A673 (cell line): Measurements from ENCODE around the gene EFNA2. TPM values are rescaled to one million over a fixed set of nuclear protein-coding genes. Genes with fewer than 3 reads are reported as not detected.
"Not testable (repeated sequence)": the region's sequence is repeated elsewhere in the genome, so short reads cannot be mapped to it uniquely, and the experiment has no call there.

Experiments used
- BruUV-seq: library from RNA; stranded (reverse); fragments of 400-500 nt; replicated peaks from 2 replicates; lab custom pipeline; 2021; lab: Mats Ljungman, UMichigan
- CTCF ChIA-PET: fragments of 300-600 bp; sonication (Branson Sonifier 250); formaldehyde crosslinking; loops from one replicate; lab custom pipeline; 2022; ENCODE audit warnings: antibody characterized with exemption; lab: Charles Lee
- POLR2A ChIA-PET: fragments of 300-600 bp; sonication (Branson Sonifier 250); formaldehyde crosslinking; loops from one replicate; lab custom pipeline; 2022; ENCODE audit warnings: antibody characterized with exemption; ENCODE audit not compliant: low non-redundant PET; lab: Charles Lee
- DNase-seq: peaks from one replicate; pipeline ENCODE4 v3.0.0-alpha.2; 2015; ENCODE audit warnings: low spot score
- H3K27ac ChIP-seq: fragments of 200-600 bp; sonication (generic); 2 replicates; pipeline ENCODE4 v1.5.1; 2016; ENCODE audit warnings: mixed run types, low read depth, mild to moderate bottlenecking, mixed read lengths, antibody characterized with exemption, low read length; ENCODE audit not compliant: poor library complexity, severe bottlenecking
- H3K27me3 ChIP-seq: fragments of 200-600 bp; sonication (generic); replicated peaks from 2 replicates; pipeline ENCODE4 v1.6.1; 2017; ENCODE audit warnings: mixed run types, low read depth, mild to moderate bottlenecking, mixed read lengths, antibody characterized with exemption, low read length; ENCODE audit not compliant: insufficient read depth, poor library complexity
- H3K36me3 ChIP-seq: fragments of 200-600 bp; sonication (generic); 2 replicates; pipeline ENCODE4 v1.6.1; 2016; ENCODE audit warnings: mixed run types, mild to moderate bottlenecking, mixed read lengths, antibody characterized with exemption, low read length; ENCODE audit not compliant: insufficient read depth, poor library complexity, severe bottlenecking
- H3K4me1 ChIP-seq: fragments of 200-600 bp; sonication (generic); 2 replicates; pipeline ENCODE4 v1.6.1; 2017; ENCODE audit warnings: mixed run types, mild to moderate bottlenecking, mixed read lengths, antibody characterized with exemption, low read length; ENCODE audit not compliant: insufficient read depth, poor library complexity, severe bottlenecking
- H3K4me3 ChIP-seq: fragments of 200-600 bp; sonication (generic); 2 replicates; pipeline ENCODE4 v1.5.1; 2016; ENCODE audit warnings: low read depth, mixed run types, mild to moderate bottlenecking, mixed read lengths, low read length; ENCODE audit not compliant: poor library complexity, severe bottlenecking
- H3K9me3 ChIP-seq: fragments of 200-600 bp; sonication (generic); 2 replicates; pipeline ENCODE4 v1.6.1; 2016; ENCODE audit warnings: mixed run types, low read depth, mild to moderate bottlenecking, mixed read lengths, antibody characterized with exemption, low read length; ENCODE audit not compliant: poor library complexity, severe bottlenecking
- EZH2 ChIP-seq: fragments of 200-600 bp; sonication (generic); IDR thresholded peaks from 2 replicates; pipeline ENCODE4 v1.6.1; 2017; ENCODE audit warnings: borderline replicate concordance, low read depth, mild to moderate bottlenecking, mixed read lengths, antibody characterized with exemption, low read length; ENCODE audit not compliant: poor library complexity, severe bottlenecking
- intact Hi-C: fragments of 100-400 bp; cut with micrococcal nuclease; formaldehyde crosslinking; loops from one replicate; pipeline ENCODE4 v1.10.0; 2022; ENCODE audit not compliant: unreplicated experiment
- total RNA-seq: library from RNA; stranded (reverse); gene quantifications from 2 replicates; pipeline ENCODE4 v1.2.3, GENCODE V29; 2021
- TF ChIP-seq, protein P1 (sequence below): fragments of 300-800, 200-600 bp; sonication (generic); conservative IDR thresholded peaks from 2 replicates; pipeline ENCODE4 v1.5.1; 2017; ENCODE audit warnings: low read depth, mild to moderate bottlenecking, antibody characterized with exemption, low read length, moderate library complexity, mixed read lengths

Gene EFNA2
- total RNA-seq, 1 experiment from 2014 or later, result 0.64 TPM

DNA sequence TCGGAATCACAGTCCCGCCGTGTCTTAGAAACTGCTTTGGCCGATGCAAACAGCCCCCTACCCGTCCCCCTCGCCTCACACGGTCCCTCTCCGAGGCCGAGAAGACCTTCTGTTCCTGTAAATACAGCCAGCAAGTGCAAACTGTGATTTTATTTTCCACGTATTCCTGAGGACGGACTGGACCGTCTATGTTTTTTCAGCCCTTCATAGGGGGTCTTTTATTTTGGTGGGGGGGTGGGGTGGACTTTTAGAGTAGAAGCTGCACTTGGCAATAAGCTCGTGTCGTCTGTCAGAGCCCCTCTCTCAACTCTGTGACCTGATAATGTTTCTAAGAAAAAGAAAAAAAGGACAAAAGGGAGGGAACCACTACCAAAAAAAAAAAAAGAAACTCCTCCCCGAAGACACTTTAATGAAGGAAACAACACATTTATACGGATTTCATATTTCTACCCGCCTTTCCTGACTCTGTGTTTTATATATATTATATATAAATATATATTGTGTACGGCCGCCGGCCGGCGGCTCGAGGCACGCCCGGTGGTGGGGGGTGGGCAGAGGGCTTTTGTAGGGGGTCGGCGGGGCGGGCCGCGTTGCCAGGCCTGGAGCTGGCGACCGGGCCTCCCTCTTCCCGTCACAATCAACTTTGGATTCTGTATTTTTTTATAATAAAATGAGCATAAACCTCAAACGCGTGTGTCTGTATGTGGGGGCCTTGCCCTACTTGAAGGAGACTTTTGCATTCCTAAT is 15.2 kb downstream of the EFNA2 start:
- no peaks in the 10 kb centered on the region for H3K27me3 ChIP-seq
- H3K9me3 ChIP-seq, result no peaks in the 10 kb centered on the region
- ChIA-PET POLR2A (interaction anchor here (0.8 kb wide), 1 partner anchor 529 kb away, joined by 10 read pairs; no protein-coding TSS in a partner anchor), CTCF (no interaction called here)
- no peak overlapping the region for H3K4me3 ChIP-seq
- intact Hi-C loops, result no loop called here
- TF ChIP-seq EZH2, result no peak
- TF ChIP-seq, protein P1, sequence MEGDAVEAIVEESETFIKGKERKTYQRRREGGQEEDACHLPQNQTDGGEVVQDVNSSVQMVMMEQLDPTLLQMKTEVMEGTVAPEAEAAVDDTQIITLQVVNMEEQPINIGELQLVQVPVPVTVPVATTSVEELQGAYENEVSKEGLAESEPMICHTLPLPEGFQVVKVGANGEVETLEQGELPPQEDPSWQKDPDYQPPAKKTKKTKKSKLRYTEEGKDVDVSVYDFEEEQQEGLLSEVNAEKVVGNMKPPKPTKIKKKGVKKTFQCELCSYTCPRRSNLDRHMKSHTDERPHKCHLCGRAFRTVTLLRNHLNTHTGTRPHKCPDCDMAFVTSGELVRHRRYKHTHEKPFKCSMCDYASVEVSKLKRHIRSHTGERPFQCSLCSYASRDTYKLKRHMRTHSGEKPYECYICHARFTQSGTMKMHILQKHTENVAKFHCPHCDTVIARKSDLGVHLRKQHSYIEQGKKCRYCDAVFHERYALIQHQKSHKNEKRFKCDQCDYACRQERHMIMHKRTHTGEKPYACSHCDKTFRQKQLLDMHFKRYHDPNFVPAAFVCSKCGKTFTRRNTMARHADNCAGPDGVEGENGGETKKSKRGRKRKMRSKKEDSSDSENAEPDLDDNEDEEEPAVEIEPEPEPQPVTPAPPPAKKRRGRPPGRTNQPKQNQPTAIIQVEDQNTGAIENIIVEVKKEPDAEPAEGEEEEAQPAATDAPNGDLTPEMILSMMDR, result no peak
- H3K27ac ChIP-seq, result no peak overlapping the region
- no peaks in the 10 kb centered on the region for H3K4me1 ChIP-seq
- DNase-seq, result no peak
- H3K36me3 ChIP-seq, result no peaks in the 10 kb centered on the region
- no TSS peak for BruUV-seq

DNA sequence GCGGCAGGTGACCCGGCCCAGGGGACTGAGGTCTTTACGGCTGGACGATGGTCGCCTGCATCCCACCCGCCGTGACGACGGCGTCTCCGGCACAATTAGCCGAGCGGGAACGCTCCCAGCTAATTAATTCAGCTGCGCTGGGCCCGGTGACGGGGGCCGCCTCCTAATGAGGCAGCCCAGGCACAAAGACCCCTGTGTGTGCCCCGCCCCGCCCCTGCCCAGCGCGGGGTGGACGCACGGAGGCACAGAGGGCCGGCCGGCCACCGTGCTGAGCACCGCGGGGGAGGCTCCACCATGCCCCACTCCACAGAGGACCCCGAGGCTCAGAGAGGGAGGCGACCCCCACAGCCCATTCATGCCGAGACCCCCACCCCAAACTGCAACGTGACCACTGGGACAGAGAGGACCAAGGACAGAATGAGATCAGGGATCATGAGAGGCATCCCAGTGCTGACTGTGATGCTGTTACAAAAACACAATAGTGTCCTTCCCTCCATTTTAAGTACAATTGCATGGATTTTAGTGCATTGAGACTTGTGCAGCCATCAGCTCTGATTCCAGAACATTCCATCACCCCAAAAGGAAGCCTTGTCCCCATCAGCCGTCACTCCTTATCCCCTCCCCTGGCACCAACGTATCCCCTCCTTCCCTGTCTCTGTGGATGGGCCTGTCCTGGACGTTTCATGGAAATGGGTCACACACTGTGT is 17.0 kb downstream of the EFNA2 start:
- H3K9me3 ChIP-seq, result no peaks in the 10 kb centered on the region
- intact Hi-C loops, result no loop called here
- no peaks in the 10 kb centered on the region for H3K36me3 ChIP-seq
- TF ChIP-seq, protein P1, result no peak
- no peak for TF ChIP-seq EZH2
- no peak overlapping the region for H3K4me3 ChIP-seq
- H3K27me3 ChIP-seq, result no peaks in the 10 kb centered on the region
- no peaks in the 10 kb centered on the region for H3K4me1 ChIP-seq
- DNase-seq, result no peak
- no peak overlapping the region for H3K27ac ChIP-seq
- BruUV-seq, result no TSS peak
- CTCF ChIA-PET, result no interaction called here
- POLR2A ChIA-PET, result no interaction called here

DNA sequence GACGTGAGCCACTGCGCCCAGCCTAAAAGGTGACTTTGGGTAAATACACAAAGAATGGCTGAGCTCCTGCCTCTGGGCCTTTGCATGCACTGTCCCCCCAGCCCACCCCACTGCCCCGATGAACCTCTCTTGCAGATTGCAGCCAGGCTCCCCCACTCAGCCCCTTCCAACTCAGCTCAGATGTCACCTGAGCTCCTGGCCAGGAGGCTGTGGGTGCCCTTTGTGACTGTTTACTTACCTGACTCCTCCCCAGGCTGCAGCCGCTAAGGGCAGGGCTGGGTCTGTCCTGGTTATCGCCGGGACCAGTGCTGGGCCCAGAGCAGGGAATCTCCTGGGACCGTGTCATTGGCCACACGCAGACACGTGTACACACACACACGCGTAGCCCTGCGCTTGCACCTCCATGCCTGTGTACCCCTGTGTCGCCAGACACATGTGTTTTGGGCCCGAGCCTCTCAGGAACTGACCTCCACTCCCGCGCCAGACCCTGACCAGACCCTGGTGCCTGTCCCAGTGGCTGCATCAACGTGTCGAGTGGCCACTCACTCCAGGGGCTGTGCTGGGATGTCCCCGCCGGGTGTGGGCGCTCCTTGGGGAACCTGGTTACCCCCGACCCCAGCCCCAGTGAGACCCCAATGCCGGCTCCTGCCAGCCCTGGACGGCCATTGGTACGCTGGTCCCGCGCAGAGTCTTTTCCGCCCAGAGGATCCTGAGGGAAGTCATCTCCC is 18.7 kb downstream of the EFNA2 start:
- no peaks in the 10 kb centered on the region for H3K27me3 ChIP-seq
- ChIA-PET CTCF (no interaction called here), POLR2A (no interaction called here)
- H3K27ac ChIP-seq, result no peak overlapping the region
- no peaks in the 10 kb centered on the region for H3K36me3 ChIP-seq
- no peak for DNase-seq
- H3K9me3 ChIP-seq, result no peaks in the 10 kb centered on the region
- BruUV-seq, result no TSS peak
- intact Hi-C loops, result no loop called here
- H3K4me3 ChIP-seq, result no peak overlapping the region
- no peaks in the 10 kb centered on the region for H3K4me1 ChIP-seq
- TF ChIP-seq, protein P1, result no peak
- no peak for TF ChIP-seq EZH2

DNA sequence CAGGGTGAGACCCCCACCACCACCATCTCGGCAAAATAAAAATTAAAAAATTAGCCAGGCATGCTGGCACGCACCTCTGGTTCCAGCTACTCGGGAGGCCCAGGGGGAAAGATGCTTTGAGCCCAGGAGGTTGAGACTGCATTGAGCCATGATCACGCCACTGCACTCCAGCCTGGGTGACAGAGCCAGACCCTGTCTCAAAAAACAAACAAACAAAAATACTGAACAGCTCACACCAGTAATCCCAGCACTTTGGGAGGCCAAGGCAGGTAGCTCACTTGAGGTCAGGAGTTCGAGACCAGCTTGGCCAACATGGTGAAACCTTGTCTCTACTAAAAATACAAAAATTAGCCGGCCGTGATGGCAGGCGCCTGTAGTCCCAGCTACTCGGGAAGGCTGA is 19.7 kb downstream of the EFNA2 start:
- H3K27me3 ChIP-seq, H3K36me3 ChIP-seq, POLR2A ChIA-PET, H3K4me1 ChIP-seq, DNase-seq, H3K9me3 ChIP-seq, BruUV-seq, intact Hi-C loops, H3K27ac ChIP-seq, CTCF ChIA-PET, H3K4me3 ChIP-seq: not testable (repeated sequence)
